Activated T-cell treated with anti-CD3 and anti-CD28 coated beads for 4 hours (primary cell): ENCODE measurements around the gene RACGAP1.
"Not testable (repeated sequence)": the region's sequence is repeated elsewhere in the genome, so short reads cannot be mapped to it uniquely, and the experiment has no call there.

Source experiments
- DNase-seq: peaks from one replicate; pipeline ENCODE4 v3.0.0-alpha.2; 2020

The RACGAP1 gene

DNA sequence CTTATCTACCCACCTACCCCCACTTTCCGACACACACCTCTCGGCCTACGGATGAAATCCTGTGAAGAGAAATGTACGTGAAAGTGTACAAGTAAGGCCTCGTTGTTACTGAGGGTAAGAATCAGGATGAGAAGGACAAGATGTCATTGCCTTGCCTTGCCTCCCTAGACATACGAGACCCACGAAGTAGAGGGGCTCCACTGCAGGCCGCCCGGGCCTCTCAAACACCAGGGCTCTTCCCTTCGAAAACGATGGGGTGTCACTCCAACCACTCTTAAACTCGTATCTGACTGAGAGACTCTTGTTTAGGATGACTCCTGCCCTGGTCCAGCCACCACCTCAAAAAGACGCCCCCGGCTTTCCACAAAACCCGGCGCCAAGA, 498 bp downstream of the RACGAP1 start:
- DNase-seq, result no peak

- no peak for DNase-seq
Observed at GRCh38 chr12:50024227-50024626, 1.1 kb downstream of the RACGAP1 start.

DNA sequence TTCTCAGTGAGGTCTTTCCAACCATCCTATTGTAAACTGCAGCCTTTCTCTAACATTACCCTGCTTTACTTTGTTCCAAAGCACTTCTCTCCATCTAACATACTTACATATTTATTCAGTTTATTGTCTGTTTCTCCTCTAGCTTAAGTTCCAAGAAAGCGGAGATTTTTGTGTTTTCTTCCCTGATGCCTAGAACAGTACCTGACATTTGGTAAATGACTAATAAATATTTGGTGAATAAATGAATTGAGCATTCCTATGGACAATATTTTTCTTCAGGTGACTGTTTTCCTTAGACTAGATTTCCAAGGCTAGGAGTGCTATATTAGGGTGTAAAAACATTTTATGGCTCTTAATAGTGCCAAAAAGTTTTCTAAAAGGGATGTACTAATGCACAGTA, 2.4 kb downstream of the RACGAP1 start:
- no peak for DNase-seq

GRCh38 chr12:50021031-50021430, 4.3 kb downstream of the RACGAP1 start:
- DNase-seq, result no peak

DNA sequence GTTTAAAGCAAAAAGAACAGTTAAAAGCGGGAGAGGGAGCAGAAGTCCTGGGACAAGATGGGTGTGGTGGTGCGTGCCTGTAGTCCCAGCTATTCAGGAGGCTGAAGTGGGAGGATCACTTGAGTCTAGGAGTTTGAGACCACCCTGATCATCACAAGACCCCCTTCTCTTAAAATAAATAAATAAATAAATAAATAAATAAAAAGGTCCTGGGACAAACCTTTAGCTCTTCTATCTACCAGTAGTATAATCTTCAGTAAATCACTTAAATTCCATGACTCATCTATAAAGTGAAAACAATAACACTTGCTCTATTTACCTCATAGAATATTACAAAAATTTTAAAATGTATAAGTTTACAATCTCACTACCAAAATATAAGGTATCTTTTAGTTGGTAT, 5.8 kb downstream of the RACGAP1 start:
- DNase-seq, result no peak

DNA sequence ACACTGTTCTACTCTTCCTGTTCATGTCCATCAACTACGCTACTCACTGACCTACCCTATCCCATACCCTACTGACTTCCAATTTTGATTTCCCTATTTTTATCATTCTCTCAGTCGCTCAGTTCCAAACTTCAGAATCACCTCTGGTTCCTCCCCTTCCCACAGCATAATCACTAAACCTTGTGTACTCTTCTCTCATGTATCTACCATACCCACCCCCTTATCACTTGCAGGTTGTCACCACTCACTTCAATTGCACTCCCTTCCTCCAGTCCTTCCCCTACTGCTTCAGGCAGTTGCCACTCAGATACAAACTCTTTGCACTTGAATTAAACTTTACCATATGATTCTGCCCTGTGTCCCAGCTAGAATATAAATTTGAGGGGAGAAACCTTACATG, 6.3 kb downstream of the RACGAP1 start:
- no peak for DNase-seq

DNA sequence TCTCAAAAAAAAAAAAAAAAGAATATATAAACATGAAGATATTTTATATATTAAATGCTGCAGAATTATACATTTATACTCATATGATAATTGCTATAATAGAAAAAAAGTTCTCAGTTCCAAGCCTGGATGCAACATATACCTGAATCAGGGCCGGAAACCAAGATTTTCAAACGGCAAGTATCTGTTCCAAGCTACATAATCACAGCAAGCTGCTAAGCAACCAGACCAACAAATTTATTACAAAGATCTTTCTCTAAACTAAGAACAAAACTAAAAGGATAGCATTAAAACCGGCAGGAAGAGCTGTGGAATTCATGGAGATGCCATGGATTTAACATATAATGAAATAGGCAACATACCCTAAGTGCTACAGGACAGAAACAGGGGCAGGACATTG, 7.1 kb downstream of the RACGAP1 start:
- no peak for DNase-seq

GRCh38 chr12:50017641-50018040, 7.7 kb downstream of the RACGAP1 start:
- no peak for DNase-seq

DNA sequence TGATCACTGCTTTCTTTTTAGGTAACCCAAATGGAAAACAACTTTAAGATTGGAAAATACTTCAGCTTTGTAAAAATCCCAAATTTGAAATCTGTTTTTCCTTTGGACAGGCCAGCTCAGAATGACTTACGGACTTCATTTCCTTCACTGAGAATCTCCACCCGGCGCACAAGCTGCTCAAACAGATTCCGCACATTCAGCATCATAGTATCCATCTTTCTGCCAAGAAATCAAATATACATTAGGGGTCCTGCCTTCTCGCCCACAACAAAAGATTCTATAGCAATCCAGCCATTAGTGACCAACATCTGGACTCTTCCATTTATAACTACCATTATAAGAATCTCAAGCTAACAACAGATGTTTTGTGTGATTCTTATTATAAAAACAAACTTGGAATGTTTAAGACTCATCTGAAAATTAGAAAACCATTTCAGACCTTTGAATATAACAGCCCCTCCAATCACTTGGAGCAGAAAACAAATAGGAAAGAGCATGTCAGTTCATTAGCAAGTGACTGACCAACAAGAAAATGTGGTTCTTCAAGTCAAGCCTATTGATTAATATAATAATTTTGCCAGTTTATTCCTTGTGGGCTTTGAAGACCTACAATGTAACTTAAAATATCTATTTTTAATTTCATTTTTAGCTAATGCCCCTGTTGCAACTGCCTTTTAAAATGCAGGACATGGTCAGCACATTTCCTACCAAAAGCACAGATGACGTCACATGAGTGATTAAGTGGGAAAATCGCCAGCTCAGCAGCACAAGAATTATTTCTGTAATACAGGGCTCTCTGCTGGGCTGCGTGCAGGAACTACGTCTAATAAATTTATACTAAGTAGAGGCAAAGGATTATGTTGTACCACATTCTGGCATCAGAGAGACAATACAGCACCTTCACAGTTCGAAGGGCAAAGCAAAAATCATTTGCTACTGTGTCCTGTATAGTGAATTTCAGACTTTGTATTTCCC, 8.5 kb downstream of the RACGAP1 start:
- DNase-seq, result no peak

GRCh38 chr12:50014342-50014741, 11.0 kb downstream of the RACGAP1 start:
- no peak for DNase-seq

GRCh38 chr12:50013361-50014147, 11.7 kb downstream of the RACGAP1 start:
- DNase-seq, result no peak

DNA sequence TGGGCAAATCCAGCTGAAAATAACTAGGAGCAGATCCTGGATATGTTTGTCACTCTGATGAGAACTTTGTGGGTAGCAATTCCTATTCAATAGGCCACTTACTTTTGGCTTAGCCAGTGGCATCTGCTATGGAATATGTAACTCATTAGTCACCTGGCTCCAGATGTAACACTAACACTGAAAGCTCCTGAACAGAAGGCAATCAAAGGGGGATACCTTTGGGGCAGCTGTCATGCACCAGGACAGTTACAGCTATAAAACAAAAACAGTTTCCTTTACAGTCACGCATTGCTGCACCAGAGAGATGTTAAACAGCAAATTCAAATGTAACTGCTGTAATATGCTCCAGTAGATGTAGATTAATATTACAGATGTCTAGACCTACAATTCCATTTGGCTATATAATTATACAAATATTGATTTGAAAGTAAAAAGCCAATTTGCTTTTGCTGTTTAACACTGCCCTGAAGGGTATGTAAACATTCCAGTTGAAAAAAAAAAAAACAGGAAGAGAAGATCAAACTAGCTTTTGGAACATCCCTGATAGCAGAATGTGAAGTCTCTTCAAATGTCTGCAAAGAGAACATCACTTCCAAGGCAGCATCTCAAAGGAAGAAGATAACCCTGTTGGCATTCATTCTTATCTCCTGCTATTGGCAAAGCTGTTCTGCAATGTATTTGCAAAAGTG, 18.4 kb downstream of the RACGAP1 start:
- no peak for DNase-seq

- no peak for DNase-seq
Observed at GRCh38 chr12:50006280-50006679, 19.0 kb downstream of the RACGAP1 start.

DNA sequence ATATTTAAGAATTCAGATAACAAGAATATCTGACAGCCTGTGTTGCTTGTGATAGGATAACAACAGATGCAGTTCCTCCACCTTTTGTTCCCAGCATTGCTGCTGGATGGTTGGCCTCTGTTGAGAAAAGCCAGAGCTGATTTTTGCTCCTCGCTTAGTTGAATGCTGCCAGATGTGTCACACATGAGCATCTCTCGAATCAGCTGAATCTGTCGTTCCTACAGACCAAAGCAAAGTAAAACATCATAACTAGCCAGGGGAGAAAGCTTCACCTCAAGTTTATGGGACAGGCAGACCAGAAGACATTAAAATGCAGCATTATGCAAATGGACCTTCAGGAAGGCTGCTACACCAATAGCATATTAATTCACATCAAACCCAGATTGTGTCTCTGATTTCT, 20.1 kb downstream of the RACGAP1 start:
- DNase-seq, result no peak

GRCh38 chr12:50004696-50005095, 20.6 kb downstream of the RACGAP1 start:
- no peak for DNase-seq

DNA sequence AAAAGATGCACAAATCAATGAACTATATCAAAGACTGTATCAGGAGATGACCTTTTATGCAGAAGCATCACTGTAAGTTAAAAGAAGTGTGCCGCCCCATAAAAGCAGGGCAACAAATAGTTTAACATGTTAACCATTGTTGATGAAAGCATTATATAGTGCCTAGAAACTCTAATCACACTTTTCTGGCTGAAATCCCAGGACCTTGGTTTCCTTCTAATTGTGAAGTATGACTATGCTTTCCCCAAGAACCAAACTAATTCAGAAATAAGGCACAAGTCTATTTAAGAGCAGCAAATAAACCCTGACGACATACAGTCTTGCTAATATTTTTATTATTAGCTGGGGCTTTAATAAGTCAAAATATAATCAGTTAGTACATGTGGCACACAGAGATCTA, 21.7 kb downstream of the RACGAP1 start:
- DNase-seq, result no peak

DNA sequence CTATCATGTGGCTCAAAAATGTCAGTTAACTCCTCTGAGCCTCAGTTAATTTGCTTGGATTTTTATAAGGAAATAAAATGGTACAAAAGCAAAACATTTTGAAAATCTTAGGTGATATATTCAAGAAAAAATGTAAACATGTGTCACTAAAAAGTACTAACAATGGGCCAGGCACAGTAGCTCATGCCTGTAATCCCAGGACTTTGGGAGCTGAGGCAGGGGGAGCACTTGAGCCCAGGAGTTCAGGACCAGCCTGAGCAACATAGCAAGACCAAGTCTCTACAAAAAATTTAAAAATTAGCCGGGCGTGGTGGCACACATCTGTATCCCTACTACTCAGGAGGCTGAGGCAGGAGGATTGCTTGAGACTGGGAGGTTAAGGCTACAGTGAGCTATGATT, 26.8 kb downstream of the RACGAP1 start:
- DNase-seq, result no peak

GRCh38 chr12:49990273-49990672, 35.0 kb downstream of the RACGAP1 start:
- no peak for DNase-seq

DNA sequence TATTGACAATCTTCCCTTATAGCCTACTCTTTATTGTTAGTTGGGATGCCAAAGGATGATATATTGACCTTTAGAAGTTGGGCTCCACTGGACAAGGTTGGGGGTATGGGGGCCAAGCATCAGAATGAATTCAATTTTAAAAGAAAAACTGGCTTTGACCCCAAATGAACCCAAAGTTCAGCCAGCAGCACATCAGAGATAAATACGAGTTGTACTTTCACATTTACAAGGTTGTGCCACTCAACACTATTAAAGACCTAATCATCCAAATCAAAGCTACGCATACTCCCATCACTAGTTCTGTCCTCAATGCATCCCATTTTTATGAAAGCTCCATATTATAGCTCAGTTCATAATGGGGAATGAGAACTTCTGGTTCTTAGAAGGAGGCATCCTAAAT, 35.9 kb downstream of the RACGAP1 start:
- DNase-seq, result not testable (repeated sequence)

GRCh38 chr12:49987625-49988303, 37.5 kb downstream of the RACGAP1 start:
- DNase-seq, result no peak

- not testable (repeated sequence) for DNase-seq
Observed at GRCh38 chr12:49986476-49986875, 38.8 kb downstream of the RACGAP1 start.

DNA sequence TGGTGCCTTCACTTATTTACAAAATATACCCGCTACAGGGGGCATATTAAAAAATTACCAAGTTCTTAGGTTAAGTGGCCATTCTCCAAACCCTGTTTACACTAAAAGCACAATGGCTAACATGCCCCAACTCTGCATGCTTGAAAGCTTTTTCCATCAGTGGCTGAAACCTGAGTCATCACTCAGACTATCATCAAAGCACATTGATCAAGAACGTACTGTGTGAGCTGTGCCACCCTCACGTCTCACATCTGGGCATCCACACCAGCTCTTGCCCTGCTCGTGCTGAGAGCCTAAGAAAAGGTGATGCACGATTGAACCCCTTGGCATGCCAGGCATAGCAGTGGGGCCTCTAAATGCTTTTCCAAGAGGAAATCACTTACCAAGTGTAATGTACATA, 39.3 kb downstream of the RACGAP1 start:
- DNase-seq, result no peak
